ENCODE results near the gene PDE1A. TPM values are rescaled to one million over a fixed set of nuclear protein-coding genes. Genes with fewer than 3 reads are reported as not detected.

PDE1A gene
- total and polyA plus RNA-seq, 2 of the 13 experiments (the other 11 are each of a cell fraction or from before 2014, with no cell fraction given): not detected

GRCh38 chr2:182375862-182376261 lies 51.0 kb downstream of the PDE1A start:
- intact Hi-C loops (cut with micrococcal nuclease; ENCODE audit: unreplicated experiment) (no loop called here), in situ Hi-C loops (cut with HindIII; ENCODE audit: extremely low pct_ligation_motif_present, low pct_unique_long_range_greater_than_20kb) (no loop called here)
- no peak overlapping the region for H3K4me3 ChIP-seq (replicated peaks in 1 of 3; ENCODE audit: insufficient read depth in 1 of 3, low read depth in 2 of 3, low read length in 3 of 3)
- DNase-seq (ENCODE audit: low spot score) (no peak), FAIRE-seq (no peak), ATAC-seq (no peak)
- H3K27ac ChIP-seq (ENCODE audit: extremely low read length, insufficient read depth, low read length): no peak overlapping the region
- TF ChIP-seq ARID2 (CRISPR knock-in tag; IDR thresholded peaks at IDR 0.05; ENCODE audit: borderline replicate concordance) (no peak), ZNF749 (CRISPR knock-in tag; IDR thresholded peaks at IDR 0.05; ENCODE audit: borderline replicate concordance) (no peak), NFKBIZ (CRISPR knock-in tag; IDR thresholded peaks at IDR 0.05) (no peak), GRHL1 (CRISPR knock-in tag; conservative IDR thresholded peaks at IDR 0.05) (no peak), HES4 (CRISPR knock-in tag; IDR thresholded peaks at IDR 0.05; ENCODE audit: borderline replicate concordance) (no peak), PAWR (CRISPR knock-in tag; IDR thresholded peaks at IDR 0.05; ENCODE audit: borderline replicate concordance) (no peak), UBTF (CRISPR knock-in tag; IDR thresholded peaks at IDR 0.05) (no peak), AHR (CRISPR knock-in tag; IDR thresholded peaks at IDR 0.05) (no peak), ZNF552 (CRISPR knock-in tag; IDR thresholded peaks at IDR 0.05; ENCODE audit: borderline replicate concordance) (no peak), ARNT (IDR thresholded peaks at IDR 0.05) (no peak), ZMYM4 (CRISPR knock-in tag; IDR thresholded peaks at IDR 0.05) (no peak), ZBTB8A (CRISPR knock-in tag; IDR thresholded peaks at IDR 0.05; ENCODE audit: borderline replicate concordance, low read depth) (no peak), ZNF558 (CRISPR knock-in tag; IDR thresholded peaks at IDR 0.05; ENCODE audit: borderline replicate concordance) (no peak), ZNF205 (CRISPR knock-in tag; IDR thresholded peaks at IDR 0.05) (no peak)
- POLR2A ChIA-PET: no interaction called here
- no peaks in the 10 kb centered on the region for H3K27me3 ChIP-seq (ENCODE audit: control insufficient read depth in 1 of 2, insufficient read depth in 2 of 2, low read length in 2 of 2)
- H3K36me3 ChIP-seq (replicated peaks in 1 of 2; ENCODE audit: control insufficient read depth in 1 of 2, insufficient read depth in 2 of 2, low read length in 2 of 2): no peaks in the 10 kb centered on the region
- no peak overlapping the region for H3K4me2 ChIP-seq (ENCODE audit: low read depth, low read length)
- no peak overlapping the region for H2AFZ ChIP-seq (ENCODE audit: low read length)
- peaks cover 29% of the 10 kb centered on the region for H3K9me3 ChIP-seq (ENCODE audit: low read length)
- CTCF ChIA-PET (ENCODE audit: low intra/inter-chr PET ratio, low total read pairs): no interaction called here
- no peaks in the 10 kb centered on the region for H3K79me2 ChIP-seq (ENCODE audit: insufficient read depth, low read length)
- WGBS (ENCODE audit: low lambda C conversion rate): 0% methylated on average over 1 of the region's 1 CpG
- no peak overlapping the region for H3K9ac ChIP-seq (ENCODE audit: insufficient read depth, low read depth, low read length)
- H3K4me1 ChIP-seq (ENCODE audit: insufficient read depth, low read length): no peaks in the 10 kb centered on the region
- no peaks in the 10 kb centered on the region for H4K20me1 ChIP-seq (ENCODE audit: insufficient read depth, low read length)
- no TSS peak for BruUV-seq (replicated peaks)

Data from HepG2 (cell line).